LHCN-M2 (cell line): ENCODE measurements around the gene SHOC2. TPM values are rescaled to one million over a fixed set of nuclear protein-coding genes. Genes with fewer than 3 reads are reported as not detected.

ENCODE experiments used
- DNase-seq: peaks from one replicate; pipeline ENCODE4 v3.0.0-alpha.2; 2012; ENCODE audit warnings: low read depth
- polyA plus RNA-seq: library from polyadenylated mRNA; unstranded; fragments of >200 nt; gene quantifications from one replicate; pipeline ENCODE4 v1.2.1, GENCODE V29; 2012; ENCODE audit warnings: missing spikeins
- total RNA-seq: library from RNA; depleted of rRNA; stranded (reverse); fragments of >200 nt; gene quantifications from 2 replicates; pipeline ENCODE4 v1.2.3, GENCODE V29; 2014; rRNA removed

The SHOC2 gene
- 28.9 and 36.2 TPM in 2 replicates for total RNA-seq
- 16.0 TPM for polyA plus RNA-seq

- no peak for DNase-seq
Measured at GRCh38 chr10:110919349-110919931, at the start of gene SHOC2. TSS of gene SHOC2 (plus strand) at chr10:110919604. CDS start at chr10:110964359, 44,755 bp downstream.

- DNase-seq: no peak
Measured at GRCh38 chr10:110870823-110871297, 48.5 kb upstream of the SHOC2 start.

GRCh38 chr10:110871298-110872084 lies 47.9 kb upstream of the SHOC2 start, which contains the start of gene PDCD4:
TSS of gene PDCD4 (plus strand) at chr10:110871928. CDS start at chr10:110876028, 4,100 bp downstream.
- peak; percentile 97 for DNase-seq

DNA sequence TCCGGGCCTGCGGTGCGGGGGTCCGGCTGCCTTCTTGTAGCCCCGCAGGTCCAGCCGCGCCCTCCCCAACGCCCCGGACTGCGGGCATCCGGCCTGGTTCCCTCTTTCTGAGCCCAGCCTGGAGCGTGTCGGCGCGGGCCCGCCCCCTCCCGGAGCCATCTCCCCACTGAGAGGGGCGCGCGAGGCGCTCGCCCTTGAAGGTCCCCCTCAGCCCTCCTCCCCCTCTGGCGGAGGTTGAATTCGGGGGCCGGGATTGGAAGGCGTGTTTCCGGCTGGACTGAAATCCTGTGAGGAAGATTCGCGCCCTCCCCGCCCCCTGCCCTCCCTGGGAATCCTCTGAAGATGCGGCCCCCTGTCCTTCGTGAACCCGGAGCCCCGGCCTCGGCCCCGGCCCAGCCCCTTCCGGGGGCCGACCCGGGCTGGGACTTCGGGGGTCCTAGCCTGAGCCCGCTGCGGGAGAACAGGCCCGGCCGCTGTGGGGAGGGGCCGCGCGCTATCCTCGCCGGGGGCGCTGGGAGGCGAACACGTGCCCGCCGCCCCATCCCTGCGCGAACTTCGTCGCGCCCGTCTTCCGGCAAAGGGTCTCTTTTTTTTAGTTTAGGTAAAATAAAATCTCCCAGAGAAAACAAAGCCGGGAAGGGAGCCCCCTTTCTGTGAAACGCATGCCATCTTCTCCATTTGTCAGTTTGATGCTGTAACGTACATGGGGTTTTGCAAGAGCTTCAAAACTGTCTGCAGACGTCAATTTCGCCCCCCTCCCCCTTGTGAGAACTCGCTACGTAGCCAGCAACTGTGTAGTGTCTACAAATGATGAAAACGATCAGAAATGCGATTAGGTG lies 47.0 kb upstream of the SHOC2 start:
- peak; percentile 84 for DNase-seq

- no peak for DNase-seq
Measured at GRCh38 chr10:110872984-110873923, 46.1 kb upstream of the SHOC2 start.

DNA sequence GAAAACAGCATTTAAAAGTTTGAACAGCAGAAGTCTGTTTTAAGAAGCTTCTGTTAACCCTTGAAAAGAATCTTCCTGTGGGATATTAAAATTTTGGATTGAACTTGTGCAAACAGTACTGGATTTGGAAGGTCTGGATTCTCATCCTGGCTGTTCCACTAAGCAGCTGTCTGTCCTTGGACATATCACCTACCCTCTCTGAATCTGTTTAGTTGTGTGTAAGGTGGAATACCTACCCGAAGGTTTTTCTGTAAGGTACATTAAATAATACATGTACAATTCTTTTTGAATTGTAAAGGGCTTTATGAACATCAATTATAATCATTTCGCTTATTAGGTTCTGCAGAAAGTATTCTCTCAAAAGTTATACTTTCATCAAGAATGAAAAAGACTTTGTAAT lies 45.5 kb upstream of the SHOC2 start:
- DNase-seq: no peak

DNA sequence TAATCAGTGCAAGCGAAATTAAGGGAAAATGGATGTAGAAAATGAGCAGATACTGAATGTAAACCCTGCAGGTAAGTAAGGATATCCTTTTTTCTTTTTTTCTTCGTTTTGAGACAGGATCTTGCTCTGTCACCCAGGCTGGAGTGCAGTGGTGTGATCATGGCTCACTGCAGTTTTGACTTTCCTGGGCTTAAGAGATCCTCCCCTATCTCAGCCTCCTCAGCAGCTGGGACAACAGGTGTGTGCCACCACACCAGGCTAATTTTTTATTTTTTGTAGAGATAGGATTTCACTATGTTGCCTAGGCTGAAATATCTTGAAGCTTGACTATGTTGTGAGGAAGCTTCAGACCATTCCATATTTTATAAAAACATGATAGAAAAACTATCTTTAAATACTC lies 43.4 kb upstream of the SHOC2 start:
- DNase-seq: peak; percentile 40

DNA sequence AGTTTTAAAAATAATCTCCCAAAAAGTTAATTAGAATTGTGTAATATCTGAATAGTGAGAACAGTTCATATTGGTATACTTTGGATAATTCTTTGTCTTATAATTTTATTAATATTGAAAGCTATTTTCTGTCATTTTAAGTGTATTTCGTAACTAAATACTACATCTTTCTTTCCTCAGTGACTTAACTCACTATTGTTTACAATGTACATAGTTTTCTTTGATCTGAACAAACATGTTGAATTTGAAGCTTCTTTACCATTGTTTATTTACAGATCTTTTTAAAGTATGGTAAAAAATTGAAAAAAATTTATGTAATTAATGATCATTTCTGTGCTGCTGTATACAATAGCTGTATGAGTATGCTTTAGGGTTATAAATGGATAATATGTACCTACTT lies 42.6 kb upstream of the SHOC2 start:
- DNase-seq: no peak

DNA sequence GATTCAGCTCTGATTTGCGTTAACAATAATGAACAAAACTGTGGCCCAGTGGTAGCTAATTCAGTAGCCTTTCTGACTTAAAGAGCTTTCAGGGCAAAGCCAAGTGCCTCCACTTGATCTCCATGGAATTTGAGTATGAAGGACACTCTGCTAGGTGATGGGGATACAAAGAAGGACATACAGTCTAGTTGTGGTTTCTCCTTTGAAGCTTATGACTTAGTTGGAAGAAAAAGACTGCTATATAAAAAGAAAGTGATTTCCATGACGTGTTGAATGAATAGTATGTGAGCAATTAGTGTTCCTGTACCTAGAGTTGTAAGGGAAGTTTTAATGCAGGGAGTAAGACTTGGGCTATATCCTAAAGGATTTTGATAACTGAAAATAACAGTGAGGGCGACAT lies 39.4 kb upstream of the SHOC2 start:
- no peak for DNase-seq

DNA sequence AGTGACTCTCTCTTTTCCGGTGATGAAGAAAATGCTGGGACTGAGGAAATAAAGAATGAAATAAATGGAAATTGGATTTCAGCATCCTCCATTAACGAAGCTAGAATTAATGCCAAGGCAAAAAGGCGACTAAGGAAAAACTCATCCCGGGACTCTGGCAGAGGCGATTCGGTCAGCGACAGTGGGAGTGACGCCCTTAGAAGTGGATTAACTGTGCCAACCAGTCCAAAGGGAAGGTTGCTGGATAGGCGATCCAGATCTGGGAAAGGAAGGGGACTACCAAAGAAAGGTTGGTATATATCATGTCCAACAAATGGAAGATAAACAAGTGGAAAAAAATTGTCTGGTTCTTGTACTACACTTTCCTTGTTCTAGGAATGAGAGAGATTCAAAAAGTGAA lies 38.2 kb upstream of the SHOC2 start:
- DNase-seq: no peak

DNA sequence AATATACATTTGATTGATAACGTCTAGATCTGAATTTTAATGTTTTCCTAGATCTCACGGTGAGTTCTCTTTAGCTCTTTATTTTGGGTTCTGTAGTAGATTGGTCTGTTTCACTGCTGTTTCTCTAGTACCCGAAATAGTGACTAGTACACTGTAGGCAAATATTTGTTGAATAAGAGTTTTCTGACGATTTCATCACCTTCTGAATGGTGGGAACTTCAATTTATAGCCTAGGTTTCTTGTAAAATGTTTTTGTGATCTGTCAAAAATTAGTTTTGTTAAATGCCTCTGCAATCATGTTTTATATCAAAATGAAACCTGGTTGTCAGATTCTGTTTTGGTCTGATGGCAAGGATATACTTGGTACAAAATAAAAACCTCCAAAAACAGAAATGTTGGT lies 37.5 kb upstream of the SHOC2 start:
- no peak for DNase-seq

DNA sequence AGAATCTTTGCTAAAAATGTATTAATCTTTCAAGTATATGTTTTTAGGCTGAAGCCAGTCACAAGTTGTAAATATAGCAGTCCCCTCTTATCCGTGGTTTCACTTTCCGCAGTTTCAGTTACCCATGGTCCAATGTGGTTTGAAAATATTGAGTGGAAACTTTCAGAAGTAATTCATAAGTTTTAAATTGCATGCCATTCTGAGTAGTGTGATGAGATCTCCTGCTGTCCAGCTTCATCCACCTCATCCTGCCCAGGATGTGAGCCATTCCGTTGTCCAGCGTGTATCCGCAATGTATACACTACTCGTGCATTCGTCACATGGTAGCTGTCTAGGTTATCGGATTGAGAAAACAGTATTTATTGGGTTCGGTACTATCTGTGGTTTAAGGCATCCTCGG lies 35.5 kb upstream of the SHOC2 start:
- no peak for DNase-seq

GRCh38 chr10:110885932-110886674 lies 33.3 kb upstream of the SHOC2 start:
- no peak for DNase-seq

GRCh38 chr10:110887560-110887959 lies 31.8 kb upstream of the SHOC2 start:
- no peak for DNase-seq

- no peak for DNase-seq
Measured at GRCh38 chr10:110892602-110893288, 26.7 kb upstream of the SHOC2 start.

- DNase-seq: peak; percentile 56
Measured at GRCh38 chr10:110893559-110894179, 25.7 kb upstream of the SHOC2 start.

DNA sequence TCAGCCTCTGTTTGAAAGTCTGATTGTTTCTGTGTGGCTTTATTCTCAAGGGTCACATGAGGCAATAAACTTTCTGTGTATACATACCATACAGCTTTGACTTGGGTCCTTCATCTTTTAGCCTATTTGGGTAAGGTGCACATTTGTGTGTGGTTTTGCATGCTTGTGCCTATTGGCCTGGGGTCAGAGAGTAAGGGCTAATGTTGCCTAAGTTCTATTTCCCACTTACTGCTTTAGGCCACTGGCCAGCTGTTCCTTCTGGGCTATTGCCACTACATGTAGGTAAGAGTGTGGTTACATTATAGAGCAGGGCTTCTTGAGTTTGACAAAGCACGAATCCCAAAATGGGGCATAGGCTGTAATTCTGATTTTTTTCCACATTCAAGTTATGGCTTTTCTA lies 22.2 kb upstream of the SHOC2 start:
- DNase-seq: no peak

- peak; percentile 36 for DNase-seq
Measured at GRCh38 chr10:110898391-110898790, 21.0 kb upstream of the SHOC2 start.

DNA sequence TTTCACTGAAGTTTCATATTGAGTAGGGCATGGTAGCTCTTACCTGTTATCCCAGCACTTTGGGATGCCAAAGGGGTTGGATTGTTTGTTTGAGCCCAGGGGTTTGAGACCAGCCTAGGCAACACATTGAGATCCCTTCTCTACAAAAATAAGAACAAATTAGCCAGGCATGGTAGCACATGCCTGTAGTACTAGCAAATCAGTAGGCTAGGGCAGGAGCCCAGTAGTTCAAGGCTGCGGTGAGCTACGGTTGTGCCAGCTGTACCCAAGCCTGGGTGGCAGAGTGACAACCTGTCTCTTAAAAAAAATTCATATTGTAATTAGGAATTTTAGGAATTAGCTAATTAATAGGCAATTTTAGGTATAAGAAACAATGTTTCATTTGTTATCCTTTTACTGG lies 18.4 kb upstream of the SHOC2 start:
- DNase-seq: no peak
